Activated T-helper 1 cell treated with anti-CD3 and anti-CD28 coated beads, Interleukin-12 subunit alpha, Interleukin-12 subunit beta, Interleukin-2, Interleukin-4 antibody, amounts not matched to agents 30 ng/mL and 10 ng/mL and 1 ng/mL, durations not matched to agents 14 hours and 24 hours and 36 hours (primary cell): ENCODE results near the gene PTGR3. TPM values are rescaled to one million over a fixed set of nuclear protein-coding genes. Genes with fewer than 3 reads are reported as not detected.
"Not testable (repeated sequence)": the region's sequence is repeated elsewhere in the genome, so short reads cannot be mapped to it uniquely, and the experiment has no call there.

Experiments
- DNase-seq: peaks from one replicate; pipeline ENCODE4 v3.0.0; 2021; ENCODE audit warnings: low spot score
- H3K27ac Mint-ChIP-seq: one replicate; pipeline ENCODE4 v1.8.0; 2021; ENCODE audit warnings: mild to moderate bottlenecking, mixed read lengths
- H3K27me3 Mint-ChIP-seq: one replicate; pipeline ENCODE4 v1.8.0; 2022; ENCODE audit warnings: mild to moderate bottlenecking, moderate library complexity, mixed read lengths; ENCODE audit not compliant: insufficient read depth
- H3K36me3 Mint-ChIP-seq: one replicate; pipeline ENCODE4 v1.8.0; 2021; ENCODE audit warnings: low read depth, mixed read lengths
- H3K4me1 Mint-ChIP-seq: one replicate; pipeline ENCODE4 v1.8.0; 2021; ENCODE audit warnings: low read depth, mixed read lengths
- H3K4me3 Mint-ChIP-seq: one replicate; pipeline ENCODE4 v1.8.0; 2021; ENCODE audit warnings: mild to moderate bottlenecking, moderate library complexity, mixed read lengths
- H3K9me3 Mint-ChIP-seq: one replicate; pipeline ENCODE4 v1.8.0; 2021; ENCODE audit warnings: mixed read lengths
- intact Hi-C: fragments of 100-400 bp; cut with micrococcal nuclease; formaldehyde crosslinking; loops from one replicate; pipeline ENCODE4 v1.15.1; 2024
- total RNA-seq: library from RNA; stranded (reverse); gene quantifications from 2 replicates; pipeline ENCODE4 v1.2.3, GENCODE V29; 2022

The PTGR3 gene
- total RNA-seq, 1 donor from 2014 or later, result 19.1 TPM

GRCh38 chr18:75203416-75204268 lies 5.3 kb downstream of the PTGR3 start:
- Mint-ChIP-seq H3K4me1 (peaks cover 36% of the 10 kb centered on the region), H3K9me3 (no peaks in the 10 kb centered on the region), H3K27ac (no peak overlapping the region), H3K36me3 (peaks cover 25% of the 10 kb centered on the region), H3K4me3 (no peak overlapping the region), H3K27me3 (peaks cover 30% of the 10 kb centered on the region)
- DNase-seq, result no peak
- intact Hi-C loops, result loop anchor here (10.0 kb wide), 2 partner anchors 299 to 549 kb away; no protein-coding TSS in a partner anchor

- intact Hi-C loops, result loop anchor here (10.0 kb wide), 2 partner anchors 298 to 548 kb away; no protein-coding TSS in a partner anchor
- H3K27me3 Mint-ChIP-seq, result peaks cover 30% of the 10 kb centered on the region
- H3K9me3 Mint-ChIP-seq, result no peaks in the 10 kb centered on the region
- H3K36me3 Mint-ChIP-seq, result peaks cover 25% of the 10 kb centered on the region
- H3K27ac Mint-ChIP-seq, result no peak overlapping the region
- DNase-seq, result no peak
- no peak overlapping the region for H3K4me3 Mint-ChIP-seq
- H3K4me1 Mint-ChIP-seq, result peaks cover 33% of the 10 kb centered on the region
These were observed 6.1 kb downstream of the PTGR3 start for GRCh38 chr18:75202696-75203365.

GRCh38 chr18:75201282-75202270 lies 7.4 kb downstream of the PTGR3 start:
- intact Hi-C loops, result loop anchor here (10.0 kb wide), 2 partner anchors 297 to 547 kb away; no protein-coding TSS in a partner anchor
- Mint-ChIP-seq H3K4me3 (no peak overlapping the region), H3K36me3 (peaks cover 19% of the 10 kb centered on the region), H3K27me3 (peaks cover 19% of the 10 kb centered on the region), H3K4me1 (peaks cover 23% of the 10 kb centered on the region), H3K27ac (no peak overlapping the region), H3K9me3 (no peaks in the 10 kb centered on the region)
- no peak for DNase-seq

GRCh38 chr18:75200605-75201280 lies 8.2 kb downstream of the PTGR3 start:
- DNase-seq, result no peak
- no peak overlapping the region for H3K27ac Mint-ChIP-seq
- peaks cover 10% of the 10 kb centered on the region for H3K27me3 Mint-ChIP-seq
- H3K4me3 Mint-ChIP-seq, result no peak overlapping the region
- intact Hi-C loops, result loop anchor here (10.0 kb wide), 2 partner anchors 296 to 546 kb away; no protein-coding TSS in a partner anchor
- H3K9me3 Mint-ChIP-seq, result no peaks in the 10 kb centered on the region
- peaks cover 15% of the 10 kb centered on the region for H3K4me1 Mint-ChIP-seq
- peaks cover 17% of the 10 kb centered on the region for H3K36me3 Mint-ChIP-seq

GRCh38 chr18:75200071-75200470 lies 8.9 kb downstream of the PTGR3 start:
- Mint-ChIP-seq H3K36me3 (peaks cover 14% of the 10 kb centered on the region), H3K9me3 (no peaks in the 10 kb centered on the region), H3K27me3 (peaks cover 4% of the 10 kb centered on the region), H3K4me1 (peaks cover 10% of the 10 kb centered on the region), H3K4me3 (no peak overlapping the region), H3K27ac (no peak overlapping the region)
- no peak for DNase-seq
- intact Hi-C loops, result loop anchor here (10.0 kb wide), 2 partner anchors 295 to 545 kb away; no protein-coding TSS in a partner anchor

GRCh38 chr18:75199327-75199726 lies 9.6 kb downstream of the PTGR3 start:
- H3K4me3 Mint-ChIP-seq, result no peak overlapping the region
- peaks cover 2% of the 10 kb centered on the region for H3K27me3 Mint-ChIP-seq
- H3K9me3 Mint-ChIP-seq, result no peaks in the 10 kb centered on the region
- intact Hi-C loops, result no loop called here
- peaks cover 10% of the 10 kb centered on the region for H3K4me1 Mint-ChIP-seq
- no peak overlapping the region for H3K27ac Mint-ChIP-seq
- H3K36me3 Mint-ChIP-seq, result peaks cover 14% of the 10 kb centered on the region
- DNase-seq, result no peak

- no peak for DNase-seq
- Mint-ChIP-seq H3K27me3 (no peaks in the 10 kb centered on the region), H3K9me3 (no peaks in the 10 kb centered on the region), H3K27ac (no peak overlapping the region), H3K4me1 (peaks cover 8% of the 10 kb centered on the region), H3K36me3 (peaks cover 13% of the 10 kb centered on the region), H3K4me3 (no peak overlapping the region)
- intact Hi-C loops, result no loop called here
These were observed 10.9 kb downstream of the PTGR3 start for GRCh38 chr18:75198036-75198435.

- DNase-seq, result no peak
- Mint-ChIP-seq H3K27me3 (peaks cover 2% of the 10 kb centered on the region), H3K27ac (no peak overlapping the region), H3K9me3 (peaks cover 3% of the 10 kb centered on the region), H3K4me3 (no peak overlapping the region), H3K36me3 (no peaks in the 10 kb centered on the region), H3K4me1 (no peaks in the 10 kb centered on the region)
- intact Hi-C loops, result no loop called here
These were observed 16.0 kb downstream of the PTGR3 start for GRCh38 chr18:75192899-75193298.

- Mint-ChIP-seq H3K4me1 (no peaks in the 10 kb centered on the region), H3K4me3 (no peak overlapping the region), H3K36me3 (no peaks in the 10 kb centered on the region), H3K27ac (no peak overlapping the region), H3K27me3 (peaks cover 4% of the 10 kb centered on the region), H3K9me3 (peaks cover 7% of the 10 kb centered on the region)
- intact Hi-C loops, result no loop called here
- DNase-seq, result no peak
These were observed 19.2 kb downstream of the PTGR3 start for GRCh38 chr18:75189696-75190095.

GRCh38 chr18:75187702-75188101 lies 21.2 kb downstream of the PTGR3 start:
- H3K9me3 Mint-ChIP-seq, H3K27ac Mint-ChIP-seq, DNase-seq, H3K27me3 Mint-ChIP-seq, H3K4me3 Mint-ChIP-seq, H3K4me1 Mint-ChIP-seq, intact Hi-C loops, H3K36me3 Mint-ChIP-seq: not testable (repeated sequence)

GRCh38 chr18:75185460-75185859 lies 23.5 kb downstream of the PTGR3 start:
- H3K27me3 Mint-ChIP-seq, result peaks cover 5% of the 10 kb centered on the region
- no peak overlapping the region for H3K27ac Mint-ChIP-seq
- intact Hi-C loops, result no loop called here
- no peaks in the 10 kb centered on the region for H3K4me1 Mint-ChIP-seq
- no peak for DNase-seq
- no peak overlapping the region for H3K4me3 Mint-ChIP-seq
- peaks cover 7% of the 10 kb centered on the region for H3K9me3 Mint-ChIP-seq
- H3K36me3 Mint-ChIP-seq, result no peaks in the 10 kb centered on the region

- intact Hi-C loops, result no loop called here
- Mint-ChIP-seq H3K27me3 (peaks cover 7% of the 10 kb centered on the region), H3K9me3 (peaks cover 7% of the 10 kb centered on the region), H3K36me3 (no peaks in the 10 kb centered on the region), H3K4me1 (no peaks in the 10 kb centered on the region), H3K27ac (no peak overlapping the region), H3K4me3 (no peak overlapping the region)
- no peak for DNase-seq
These were observed 24.9 kb downstream of the PTGR3 start for GRCh38 chr18:75183973-75184493.
